ENCODE results near the gene CCDC60.

CCDC60 gene

DNA sequence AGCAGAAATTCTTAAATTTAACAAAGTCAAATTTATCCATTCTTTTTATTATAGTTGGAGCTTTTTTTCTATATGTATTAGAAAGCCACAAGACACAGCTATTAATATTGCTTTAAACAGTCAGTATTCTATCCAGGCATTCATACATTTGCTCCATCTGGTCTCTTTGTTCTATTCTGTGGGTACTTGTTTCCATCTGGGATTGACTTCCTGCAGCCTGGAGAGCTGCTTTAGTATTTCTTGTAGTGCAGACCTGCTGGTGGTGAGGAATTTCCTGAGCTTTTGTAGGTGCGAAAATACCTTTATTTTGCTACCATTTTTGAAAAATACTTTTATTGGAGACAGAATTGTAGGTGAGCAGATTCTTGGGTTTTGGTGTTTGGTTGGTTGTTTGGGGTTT, 29.0 kb downstream of the CCDC60 start:
- Histone ChIP-seq H3K27ac (ENCODE audit: low read length) (no peak overlapping the region), H3F3A (ENCODE audit: insufficient read depth, low read length) (no peaks in the 10 kb centered on the region), H3K79me2 (ENCODE audit: low read length) (no peaks in the 10 kb centered on the region), H2AFZ (ENCODE audit: low read length) (no peak overlapping the region), H3K9me3 (replicated peaks; ENCODE audit: insufficient read depth, low read length) (no peaks in the 10 kb centered on the region), H3K9ac (ENCODE audit: low read length) (no peak overlapping the region), H4K20me1 (ENCODE audit: insufficient read depth, low read length) (no peaks in the 10 kb centered on the region), H3K4me1 (ENCODE audit: low read length) (no peaks in the 10 kb centered on the region), H3K4me2 (ENCODE audit: low read depth, low read length) (no peak overlapping the region), H3K27me3 (replicated peaks; ENCODE audit: insufficient read depth, low read length) (no peaks in the 10 kb centered on the region), H3K9me2 (replicated peaks; ENCODE audit: insufficient read depth, low read length) (no peaks in the 10 kb centered on the region), H3K4me3 (ENCODE audit: low read length) (no peak overlapping the region), H3K36me3 (replicated peaks; ENCODE audit: insufficient read depth, low read length) (no peaks in the 10 kb centered on the region)
- TF ChIP-seq EZH2 (optimal IDR thresholded peaks at IDR 0.05; ENCODE audit: low read depth, low read length) (no peak), CTCF (IDR thresholded peaks at IDR 0.05; ENCODE audit: low read length) (no peak), EZH2phosphoT487 (IDR thresholded peaks at IDR 0.05; ENCODE audit: low read length) (no peak)
- DNase-seq, result no peak

DNA sequence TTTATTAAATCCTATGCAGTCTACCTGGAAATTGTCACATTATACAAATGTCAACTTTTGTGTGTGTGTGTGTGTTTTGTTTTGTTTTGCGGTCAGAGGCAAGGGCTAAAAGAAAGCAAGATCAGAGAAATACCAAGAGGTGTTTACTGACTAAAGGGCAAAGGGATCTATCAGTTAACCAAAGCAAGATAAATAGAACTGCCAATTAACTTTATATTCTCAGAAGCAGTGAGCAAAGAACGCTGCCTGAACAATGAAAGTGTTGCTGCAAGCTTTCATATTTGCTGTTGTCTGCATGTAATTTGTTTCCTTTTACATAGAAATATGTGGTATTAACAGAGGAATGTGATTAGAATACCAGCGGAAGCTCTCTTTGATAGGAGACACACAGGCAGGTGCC, 30.9 kb downstream of the CCDC60 start:
- Histone ChIP-seq H3K9me3 (replicated peaks; ENCODE audit: insufficient read depth, low read length) (no peaks in the 10 kb centered on the region), H3K36me3 (replicated peaks; ENCODE audit: insufficient read depth, low read length) (no peaks in the 10 kb centered on the region), H3K27ac (ENCODE audit: low read length) (no peak overlapping the region), H3K27me3 (replicated peaks; ENCODE audit: insufficient read depth, low read length) (no peaks in the 10 kb centered on the region), H3F3A (ENCODE audit: insufficient read depth, low read length) (no peaks in the 10 kb centered on the region), H3K9me2 (replicated peaks; ENCODE audit: insufficient read depth, low read length) (no peaks in the 10 kb centered on the region), H3K4me2 (ENCODE audit: low read depth, low read length) (no peak overlapping the region), H3K9ac (ENCODE audit: low read length) (no peak overlapping the region), H2AFZ (ENCODE audit: low read length) (no peak overlapping the region), H3K4me3 (ENCODE audit: low read length) (no peak overlapping the region), H4K20me1 (ENCODE audit: insufficient read depth, low read length) (no peaks in the 10 kb centered on the region), H3K4me1 (ENCODE audit: low read length) (no peaks in the 10 kb centered on the region), H3K79me2 (ENCODE audit: low read length) (no peaks in the 10 kb centered on the region)
- no peak for TF ChIP-seq EZH2 (optimal IDR thresholded peaks at IDR 0.05; ENCODE audit: low read depth, low read length)
- no peak for TF ChIP-seq EZH2phosphoT487 (IDR thresholded peaks at IDR 0.05; ENCODE audit: low read length)
- no peak for TF ChIP-seq CTCF (IDR thresholded peaks at IDR 0.05; ENCODE audit: low read length)
- no peak for DNase-seq

GRCh38 chr12:119366007-119366406, 31.5 kb downstream of the CCDC60 start:
- Histone ChIP-seq H3K9ac (ENCODE audit: low read length) (no peak overlapping the region), H3F3A (ENCODE audit: insufficient read depth, low read length) (no peaks in the 10 kb centered on the region), H3K4me1 (ENCODE audit: low read length) (no peaks in the 10 kb centered on the region), H3K27me3 (replicated peaks; ENCODE audit: insufficient read depth, low read length) (no peaks in the 10 kb centered on the region), H3K9me3 (replicated peaks; ENCODE audit: insufficient read depth, low read length) (no peaks in the 10 kb centered on the region), H3K9me2 (replicated peaks; ENCODE audit: insufficient read depth, low read length) (no peaks in the 10 kb centered on the region), H3K4me2 (ENCODE audit: low read depth, low read length) (no peak overlapping the region), H3K36me3 (replicated peaks; ENCODE audit: insufficient read depth, low read length) (no peaks in the 10 kb centered on the region), H4K20me1 (ENCODE audit: insufficient read depth, low read length) (no peaks in the 10 kb centered on the region), H3K4me3 (ENCODE audit: low read length) (no peak overlapping the region), H3K27ac (ENCODE audit: low read length) (no peak overlapping the region), H2AFZ (ENCODE audit: low read length) (no peak overlapping the region), H3K79me2 (ENCODE audit: low read length) (no peaks in the 10 kb centered on the region)
- TF ChIP-seq CTCF (IDR thresholded peaks at IDR 0.05; ENCODE audit: low read length) (no peak), EZH2phosphoT487 (IDR thresholded peaks at IDR 0.05; ENCODE audit: low read length) (no peak), EZH2 (optimal IDR thresholded peaks at IDR 0.05; ENCODE audit: low read depth, low read length) (no peak)
- no peak for DNase-seq

Data from MM.1S (cell line).